ENCODE data around the gene CDK18.

The CDK18 gene

GRCh38 chr1:205524794-205525101 lies 20.3 kb downstream of the CDK18 start:
- no peak for DNase-seq

GRCh38 chr1:205525495-205526285 lies 21.2 kb downstream of the CDK18 start:
- no peak for DNase-seq

- DNase-seq = no peak
Observed at GRCh38 chr1:205526431-205526830, 22.0 kb downstream of the CDK18 start.

- no peak for DNase-seq
Observed at GRCh38 chr1:205527931-205528330, 23.5 kb downstream of the CDK18 start.

GRCh38 chr1:205528446-205528886 lies 24.0 kb downstream of the CDK18 start:
- DNase-seq = no peak

GRCh38 chr1:205528887-205529825 lies 24.7 kb downstream of the CDK18 start:
- DNase-seq = peak; percentile 83

- DNase-seq = no peak
Observed at GRCh38 chr1:205530116-205530515, 25.6 kb downstream of the CDK18 start.

GRCh38 chr1:205531191-205532025 lies 26.9 kb downstream of the CDK18 start:
- no peak for DNase-seq

GRCh38 chr1:205532026-205532898 lies 27.8 kb downstream of the CDK18 start:
- no peak for DNase-seq

GRCh38 chr1:205532996-205533735 lies 28.7 kb downstream of the CDK18 start:
- DNase-seq = no peak

- peak; percentile 87 for DNase-seq
Observed at GRCh38 chr1:205533748-205534443, 29.4 kb downstream of the CDK18 start.

GRCh38 chr1:205534444-205534985 lies 30.0 kb downstream of the CDK18 start:
- no peak for DNase-seq

- no peak for DNase-seq
Observed at GRCh38 chr1:205535096-205535495, 30.6 kb downstream of the CDK18 start.

GRCh38 chr1:205535866-205536758 lies 31.6 kb downstream of the CDK18 start:
- DNase-seq = peak; percentile 48

- DNase-seq = peak; percentile 48
Observed at GRCh38 chr1:205536759-205537361, 32.4 kb downstream of the CDK18 start.

GRCh38 chr1:205537386-205538018 lies 33.0 kb downstream of the CDK18 start:
- no peak for DNase-seq

GRCh38 chr1:205538235-205538840 lies 33.9 kb downstream of the CDK18 start:
- DNase-seq = no peak
